ENCODE results near the gene SPATA45. TPM values are rescaled to one million over a fixed set of nuclear protein-coding genes. Genes with fewer than 3 reads are reported as not detected.

Gene SPATA45
- total and polyA plus RNA-seq, 2 of the 8 experiments (the other 6 are each of a cell fraction or from before 2014, with no cell fraction given): 0.21 to 0.65 TPM

GRCh38 chr1:212862111-212862690, 14.8 kb upstream of the SPATA45 start:
- H3K4ac ChIP-seq (replicated peaks; ENCODE audit: insufficient read length, low read depth, low read length): no peak overlapping the region
- no peak overlapping the region for H3K9ac ChIP-seq (replicated peaks in 1 of 4; ENCODE audit: extremely low read depth in 1 of 4, low read depth in 3 of 4, low read length in 3 of 4)
- peak overlapping the region; percentile 64 to 71 for H3K4me2 ChIP-seq (ENCODE audit: insufficient read depth in 1 of 2, low read depth in 2 of 2, low read length in 2 of 2)
- no peak overlapping the region for H3K27ac ChIP-seq (ENCODE audit: low read depth, low read length)
- H3K27me3 ChIP-seq (replicated peaks in 1 of 4; ENCODE audit: control insufficient read depth in 3 of 4, extremely low read depth in 1 of 4, insufficient read depth in 3 of 4, low read length in 3 of 4): no peaks in the 10 kb centered on the region
- H4K91ac ChIP-seq (replicated peaks; ENCODE audit: insufficient read length, low read length): no peak overlapping the region
- no peak overlapping the region for H2AFZ ChIP-seq (ENCODE audit: low read length)
- H2BK20ac ChIP-seq (ENCODE audit: low read length): no peak overlapping the region
- peak overlapping the region; percentile 23 to 57 (median 31); a peak in 7 of 8 replicates for H3K4me3 ChIP-seq (ENCODE audit: extremely low read depth in 1 of 4, insufficient read depth in 2 of 4, low read depth in 3 of 4, low read length in 4 of 4)
- H4K20me1 ChIP-seq (replicated peaks in 1 of 2; ENCODE audit: control insufficient read depth in 1 of 2, insufficient read depth in 2 of 2, low read length in 2 of 2): peaks cover 8 to 25% of the 10 kb centered on the region in 2 experiments
- CTCF ChIA-PET (ENCODE audit: partially characterized antibody): interaction anchor here (0.9 to 1.6 kb wide), 6 partner anchors 9 to 133 kb away, joined by 3 to 4 read pairs (median 3); no protein-coding TSS in a partner anchor
- no peaks in the 10 kb centered on the region for H3K9me3 ChIP-seq (ENCODE audit: insufficient read depth in 2 of 2, low read depth in 1 of 2, low read length in 1 of 2)
- peaks cover 9% of the 10 kb centered on the region; the same call in 1 of the 2 replicates for H3K79me1 ChIP-seq (ENCODE audit: low read depth, low read length)
- no peak overlapping the region for H4K5ac ChIP-seq (ENCODE audit: insufficient read length, low read depth, low read length)
- POLR2A ChIA-PET (ENCODE audit: partially characterized antibody): interaction anchor here (0.5 to 8.1 kb wide), 13 partner anchors 8 to 818 kb away, joined by 3 to 67 read pairs (median 3); partner anchors contain the start of gene ATF3
- H2BK120ac ChIP-seq (replicated peaks; ENCODE audit: low read depth, low read length): no peak overlapping the region
- no peak overlapping the region for H3K23ac ChIP-seq (ENCODE audit: insufficient read length)
- peaks cover 0 to under 1% (median 0%) of the 10 kb centered on the region in 4 experiments; a peak in 4 of 7 replicates for H3K4me1 ChIP-seq (replicated peaks in 1 of 4; ENCODE audit: control insufficient read depth in 3 of 4, insufficient read depth in 4 of 4, low read length in 3 of 4)
- H3K79me2 ChIP-seq (ENCODE audit: control insufficient read depth in 1 of 2, insufficient read depth in 2 of 2, low read length in 2 of 2): peaks cover 37 to 85% of the 10 kb centered on the region in 2 experiments
- no peak overlapping the region for H3K14ac ChIP-seq (ENCODE audit: insufficient read length)
- H3K36me3 ChIP-seq (ENCODE audit: control insufficient read depth in 2 of 4, insufficient read depth in 4 of 4, low read length in 3 of 4): peaks cover 5 to 56% (median 23%) of the 10 kb centered on the region in 4 experiments; a peak in 6 of 8 replicates
- WGBS, 2 experiments (ENCODE audit: extremely low coverage in 1 of 2, insufficient coverage in 1 of 2, insufficient read length in 1 of 2, insufficient replicate concordance in 2 of 2, low coverage in 1 of 2, low lambda C conversion rate in 2 of 2, missing lambda C conversion rate in 1 of 2): 87% methylated on average over 2 of the region's 2 CpGs; no CpG with 5 or more reads in 1 of the 2 experiments
- H3K23me2 ChIP-seq (ENCODE audit: low read depth, low read length): peaks cover 2% of the 10 kb centered on the region; the same call in 1 of the 2 replicates
- FAIRE-seq: no peak
- no peak overlapping the region for H3K18ac ChIP-seq (ENCODE audit: extremely low read depth, low read length)
- no peak for DNase-seq (ENCODE audit: low read depth in 1 of 2, low spot score in 2 of 2)
- no peak overlapping the region for H2AK5ac ChIP-seq (ENCODE audit: low read depth, low read length)
- no peak overlapping the region for H3K56ac ChIP-seq (replicated peaks; ENCODE audit: insufficient read length, low read depth, low read length)
- H2BK15ac ChIP-seq (ENCODE audit: low read length): no peak overlapping the region
- H4K8ac ChIP-seq (ENCODE audit: extremely low read depth, insufficient read depth, low read length): no peak overlapping the region
- H2BK12ac ChIP-seq (ENCODE audit: low read depth, low read length): no peak overlapping the region
- no peak overlapping the region for H2BK5ac ChIP-seq (ENCODE audit: low read depth, low read length)
- TF ChIP-seq ASH2L (IDR thresholded peaks at IDR 0.05; ENCODE audit: low read length) (no peak), SIN3A (conservative IDR thresholded peaks at IDR 0.05 in 1 of 2, IDR thresholded peaks at IDR 0.05 in 1 of 2; ENCODE audit: low read depth in 1 of 2, low read length in 2 of 2) (no peak), SRF (IDR thresholded peaks at IDR 0.05; ENCODE audit: low read depth, low read length) (no peak), CHD2 (IDR thresholded peaks at IDR 0.05; ENCODE audit: low read length) (no peak), EZH2 (IDR thresholded peaks at IDR 0.05; ENCODE audit: low read depth, low read length, severe bottlenecking) (no peak), TCF12 (IDR thresholded peaks at IDR 0.05; ENCODE audit: low read depth, low read length) (no peak), EP300 (IDR thresholded peaks at IDR 0.05; ENCODE audit: borderline replicate concordance in 1 of 2, low read depth in 2 of 2, low read length in 2 of 2) (no peak), RBBP5 (IDR thresholded peaks at IDR 0.05; ENCODE audit: borderline replicate concordance, low read depth, low read length) (no peak), NANOG (IDR thresholded peaks at IDR 0.05; ENCODE audit: insufficient read depth, low read depth, low read length, poor library complexity, severe bottlenecking) (no peak), SP4 (IDR thresholded peaks at IDR 0.05; ENCODE audit: low read length) (no peak), JUN (IDR thresholded peaks at IDR 0.05; ENCODE audit: low read depth, low read length) (no peak), GABPA (IDR thresholded peaks at IDR 0.05; ENCODE audit: borderline replicate concordance, insufficient read depth, low read length) (no peak)

Data from H1 (cell line).